Esophagus squamous epithelium (tissue), 4 donors: ENCODE results near the gene STK40.

Experiments used
- CTCF ChIP-seq, 6 experiments: fragments of 450-650 bp in 4 of 6; fragments of 200-600 bp in 2 of 6; sonication (generic) in 2 of 6; IDR thresholded peaks; one replicate each; pipeline ENCODE4 v1.5.1; 2016 to 2019; ENCODE audit warnings: antibody characterized with exemption in 6 of 6, mild to moderate bottlenecking in 4 of 6, moderate library complexity in 4 of 6
- POLR2A ChIP-seq, 4 donors: fragments of 450-650 bp; IDR thresholded peaks; one replicate each; pipeline ENCODE4 v1.6.1; 2017; ENCODE audit warnings: antibody characterized with exemption in 4 of 4, mild to moderate bottlenecking in 4 of 4, moderate library complexity in 3 of 4

DNA sequence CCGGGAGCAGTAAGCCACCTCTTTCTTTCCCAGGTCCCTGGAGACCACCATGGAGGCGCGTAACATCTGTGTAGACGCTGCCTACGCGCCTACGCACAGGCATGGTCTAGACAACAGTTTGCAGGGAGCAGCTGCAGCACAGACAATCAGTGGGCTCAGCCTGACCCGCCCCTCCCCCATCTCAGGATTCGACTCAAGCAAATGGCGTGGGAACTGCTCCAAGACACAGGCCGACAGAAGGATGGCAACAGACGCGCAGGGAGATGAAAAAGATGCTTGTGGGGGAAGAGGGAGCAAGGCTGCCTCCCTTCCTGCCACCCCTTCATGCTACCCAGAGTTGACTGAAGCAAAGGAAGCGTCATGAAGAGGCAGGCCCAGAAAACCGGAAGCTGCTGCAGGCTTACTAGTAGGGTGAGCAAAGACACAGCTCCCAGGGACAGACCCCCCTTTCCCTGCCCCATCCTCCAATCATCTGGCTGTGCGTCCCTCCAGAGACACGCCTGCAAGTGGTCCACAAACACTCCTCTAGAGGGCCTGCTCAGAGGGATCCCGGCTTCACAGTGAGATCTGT lies 19.5 kb downstream of the STK40 start:
- no peak for TF ChIP-seq POLR2A (IDR thresholded peaks at IDR 0.05)
- TF ChIP-seq CTCF (IDR thresholded peaks at IDR 0.05): no peak
